Neural progenitor cell (in vitro differentiated cells): Measurements from ENCODE around the gene FBXO17.

Source experiments
- EZH2 ChIP-seq: fragments of 200-600 bp; sonication (generic); IDR thresholded peaks from 2 replicates; pipeline ENCODE4 v1.6.1; 2017; ENCODE audit warnings: antibody characterized with exemption, mild to moderate bottlenecking, moderate library complexity
- EZH2phosphoT487 ChIP-seq: fragments of 200-600 bp; sonication (generic); IDR thresholded peaks from 2 replicates; pipeline ENCODE4 v1.6.1; 2017; ENCODE audit warnings: antibody characterized with exemption
- TF ChIP-seq, protein P1 (sequence below): fragments of 200-600 bp; sonication (generic); IDR thresholded peaks from 2 replicates; pipeline ENCODE4 v1.5.1; 2017; ENCODE audit warnings: antibody characterized with exemption, mild to moderate bottlenecking

- TF ChIP-seq, protein P1, sequence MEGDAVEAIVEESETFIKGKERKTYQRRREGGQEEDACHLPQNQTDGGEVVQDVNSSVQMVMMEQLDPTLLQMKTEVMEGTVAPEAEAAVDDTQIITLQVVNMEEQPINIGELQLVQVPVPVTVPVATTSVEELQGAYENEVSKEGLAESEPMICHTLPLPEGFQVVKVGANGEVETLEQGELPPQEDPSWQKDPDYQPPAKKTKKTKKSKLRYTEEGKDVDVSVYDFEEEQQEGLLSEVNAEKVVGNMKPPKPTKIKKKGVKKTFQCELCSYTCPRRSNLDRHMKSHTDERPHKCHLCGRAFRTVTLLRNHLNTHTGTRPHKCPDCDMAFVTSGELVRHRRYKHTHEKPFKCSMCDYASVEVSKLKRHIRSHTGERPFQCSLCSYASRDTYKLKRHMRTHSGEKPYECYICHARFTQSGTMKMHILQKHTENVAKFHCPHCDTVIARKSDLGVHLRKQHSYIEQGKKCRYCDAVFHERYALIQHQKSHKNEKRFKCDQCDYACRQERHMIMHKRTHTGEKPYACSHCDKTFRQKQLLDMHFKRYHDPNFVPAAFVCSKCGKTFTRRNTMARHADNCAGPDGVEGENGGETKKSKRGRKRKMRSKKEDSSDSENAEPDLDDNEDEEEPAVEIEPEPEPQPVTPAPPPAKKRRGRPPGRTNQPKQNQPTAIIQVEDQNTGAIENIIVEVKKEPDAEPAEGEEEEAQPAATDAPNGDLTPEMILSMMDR: no peak
- TF ChIP-seq EZH2: no peak
- no peak for TF ChIP-seq EZH2phosphoT487
Measured at GRCh38 chr19:38944981-38945506, 30.5 kb downstream of the FBXO17 start.
